ENCODE results near the gene DMPK.

DMPK gene

GRCh38 chr19:45785097-45785496 is 2.8 kb upstream of the DMPK start:
- no peak for DNase-seq

GRCh38 chr19:45784096-45784495 is 1.8 kb upstream of the DMPK start:
- DNase-seq: no peak

DNA sequence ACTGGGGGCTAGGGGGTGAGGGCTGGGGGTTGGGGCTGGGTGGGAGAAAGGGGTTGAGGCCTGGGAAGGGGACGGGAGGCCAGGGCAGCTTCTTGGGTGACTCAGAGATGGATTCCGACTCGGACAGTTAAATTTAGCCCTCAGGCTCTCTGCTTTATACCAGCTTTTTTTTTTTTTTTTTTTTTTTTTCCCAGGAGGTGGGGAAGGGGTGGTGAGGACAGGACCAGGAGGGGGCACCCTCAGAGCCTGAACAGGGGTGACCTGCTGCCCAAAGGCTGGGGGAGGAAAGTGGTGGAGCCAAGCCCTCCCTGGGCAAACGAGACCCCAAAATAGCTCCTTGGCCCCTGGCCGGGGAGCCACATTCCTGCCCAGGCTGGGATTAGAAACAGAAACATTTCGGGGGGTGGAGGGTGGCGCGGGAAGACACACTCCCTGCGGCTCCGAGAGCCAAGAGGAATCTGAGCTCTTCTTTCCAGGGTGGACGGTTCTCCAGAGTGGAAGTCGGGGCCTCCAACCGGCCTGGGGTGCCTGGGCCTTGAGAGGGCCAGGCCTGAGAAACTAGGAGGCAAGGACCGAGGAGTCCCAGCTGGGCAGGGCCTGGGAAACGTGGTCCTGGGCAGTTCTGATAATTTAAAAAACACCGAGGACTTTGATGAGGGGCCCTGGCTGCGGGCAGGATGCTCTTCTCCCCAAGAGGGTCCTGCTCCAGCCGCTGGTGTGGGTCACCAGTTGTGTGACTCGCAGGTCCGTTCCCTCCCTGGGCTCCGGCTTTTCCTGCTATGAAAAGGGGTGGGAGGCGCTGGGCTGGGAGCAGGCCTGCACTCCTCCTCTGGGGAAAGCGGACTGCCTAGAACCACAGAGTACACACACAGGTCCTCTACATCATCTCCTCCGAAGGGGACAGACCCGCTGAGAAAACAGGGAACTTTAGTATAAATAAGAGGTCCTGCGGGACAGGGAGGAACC is 813 bp upstream of the DMPK start:
- no peak for DNase-seq

GRCh38 chr19:45781214-45782161 is 802 bp downstream of the DMPK start:
- peak; percentile 57 for DNase-seq

GRCh38 chr19:45780448-45781213 is 1.7 kb downstream of the DMPK start:
- no peak for DNase-seq

GRCh38 chr19:45780146-45780447 is 2.2 kb downstream of the DMPK start:
- DNase-seq: no peak

DNA sequence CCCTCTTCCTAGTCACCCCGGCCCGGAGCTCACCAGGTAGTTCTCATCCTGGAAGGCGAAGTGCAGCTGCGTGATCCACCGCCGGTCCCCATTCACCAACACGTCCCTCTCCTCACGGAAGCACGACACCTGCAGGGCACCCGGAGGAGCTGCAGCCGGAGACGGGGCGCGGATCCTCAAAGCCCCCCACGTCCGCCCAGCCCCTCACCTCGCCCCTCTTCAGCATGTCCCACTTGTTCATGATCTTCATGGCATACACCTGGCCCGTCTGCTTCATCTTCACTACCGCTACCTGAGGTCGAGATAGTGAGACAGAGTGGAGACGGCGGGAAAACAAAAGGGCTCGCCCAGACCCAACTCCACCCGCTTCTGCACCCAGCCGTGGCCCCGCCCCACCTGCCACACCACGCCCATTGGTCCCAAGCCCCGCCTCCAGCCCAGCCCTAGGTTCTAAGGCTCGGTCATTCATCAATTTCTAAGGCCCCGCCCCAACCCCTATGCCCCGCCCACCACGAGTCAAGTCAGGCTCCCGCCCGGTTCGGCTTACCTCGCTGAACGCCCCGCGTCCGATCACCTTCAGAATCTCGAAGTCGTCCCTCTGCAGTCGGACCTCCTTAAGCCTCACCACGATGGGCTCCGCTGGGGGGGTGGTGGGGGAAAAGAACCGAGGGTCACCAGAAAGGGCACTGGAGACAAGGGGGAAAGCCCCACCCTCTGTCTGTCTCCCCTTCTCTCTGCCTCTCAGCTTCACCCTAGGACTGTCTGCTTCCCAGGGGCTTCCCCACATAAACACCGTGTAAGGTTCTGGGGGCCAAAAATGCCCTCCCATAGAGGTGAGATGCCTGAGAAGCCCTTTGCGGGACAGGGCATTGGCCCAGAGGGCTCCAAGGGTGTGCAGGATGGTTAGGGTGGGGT is 2.8 kb downstream of the DMPK start:
- no peak for DNase-seq

GRCh38 chr19:45778010-45778661 is 4.2 kb downstream of the DMPK start:
- DNase-seq: no peak

DNA sequence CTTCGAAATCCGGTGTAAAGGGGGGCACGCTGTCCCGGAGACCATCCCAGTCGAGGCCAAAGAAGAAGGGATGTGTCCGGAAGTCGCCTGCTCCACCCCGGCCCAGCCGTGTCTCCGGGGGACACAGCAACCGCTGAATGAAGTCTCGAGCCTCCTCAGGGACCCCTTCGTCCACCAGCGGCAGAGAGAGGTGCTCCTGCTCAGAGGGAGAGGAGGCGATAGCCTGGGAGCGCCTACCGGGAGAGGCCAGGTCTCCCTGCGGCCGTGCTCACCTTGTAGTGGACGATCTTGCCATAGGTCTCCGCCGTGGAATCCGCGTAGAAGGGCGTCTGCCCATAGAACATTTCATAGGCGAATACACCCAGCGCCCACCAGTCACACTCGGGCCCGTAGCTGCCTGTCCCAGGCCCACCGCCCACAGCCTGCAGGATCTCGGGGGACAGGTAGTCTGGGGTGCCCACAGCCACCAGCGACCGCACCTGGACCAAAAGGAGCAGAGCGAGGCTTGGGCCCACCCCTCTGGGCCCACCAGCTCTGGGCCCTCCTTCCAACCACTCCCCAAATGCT is 4.8 kb downstream of the DMPK start:
- DNase-seq: no peak

DNA sequence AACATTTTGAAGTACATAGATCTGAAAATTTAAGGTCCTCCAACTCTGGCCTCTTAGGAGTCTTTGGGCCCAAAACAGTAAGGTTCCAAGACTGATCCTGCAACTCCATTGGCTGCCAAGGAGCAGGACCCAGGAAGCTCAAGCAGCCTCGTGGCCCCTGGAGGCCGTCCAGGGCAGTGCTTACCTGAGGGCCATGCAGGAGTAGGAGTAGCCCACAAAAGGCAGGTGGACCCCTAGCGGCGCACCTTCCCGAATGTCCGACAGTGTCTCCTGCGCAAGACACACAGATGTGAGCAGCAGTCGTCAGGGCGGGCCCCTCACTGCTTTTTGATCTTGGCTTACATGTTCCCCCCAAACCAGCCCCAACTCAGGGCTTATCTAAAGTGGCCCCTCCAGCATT is 7.5 kb downstream of the DMPK start:
- DNase-seq: no peak

GRCh38 chr19:45773384-45773783 is 8.9 kb downstream of the DMPK start:
- peak; percentile 60 for DNase-seq

DNA sequence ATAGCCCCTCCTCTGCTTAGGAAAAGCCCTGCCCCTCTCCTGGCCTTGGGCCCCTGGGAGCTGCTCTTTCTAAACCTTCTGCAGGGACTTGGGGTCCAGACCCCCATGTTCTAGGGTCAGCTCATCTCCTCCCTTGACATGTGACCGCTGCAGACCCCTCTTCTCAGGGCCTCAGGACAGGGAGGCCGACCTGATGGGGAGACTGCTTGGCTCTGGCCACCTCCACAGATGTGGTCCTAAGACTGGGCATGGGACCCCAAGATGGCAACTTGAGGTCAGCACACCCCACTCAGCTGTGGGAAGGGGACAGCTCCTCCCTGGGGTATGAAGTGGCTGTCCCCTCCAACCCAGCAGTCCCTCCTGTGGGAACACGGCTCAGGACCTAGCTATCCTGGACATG is 9.4 kb downstream of the DMPK start:
- DNase-seq: no peak

GRCh38 chr19:45772130-45772840 is 10.0 kb downstream of the DMPK start:
- DNase-seq: no peak

DNA sequence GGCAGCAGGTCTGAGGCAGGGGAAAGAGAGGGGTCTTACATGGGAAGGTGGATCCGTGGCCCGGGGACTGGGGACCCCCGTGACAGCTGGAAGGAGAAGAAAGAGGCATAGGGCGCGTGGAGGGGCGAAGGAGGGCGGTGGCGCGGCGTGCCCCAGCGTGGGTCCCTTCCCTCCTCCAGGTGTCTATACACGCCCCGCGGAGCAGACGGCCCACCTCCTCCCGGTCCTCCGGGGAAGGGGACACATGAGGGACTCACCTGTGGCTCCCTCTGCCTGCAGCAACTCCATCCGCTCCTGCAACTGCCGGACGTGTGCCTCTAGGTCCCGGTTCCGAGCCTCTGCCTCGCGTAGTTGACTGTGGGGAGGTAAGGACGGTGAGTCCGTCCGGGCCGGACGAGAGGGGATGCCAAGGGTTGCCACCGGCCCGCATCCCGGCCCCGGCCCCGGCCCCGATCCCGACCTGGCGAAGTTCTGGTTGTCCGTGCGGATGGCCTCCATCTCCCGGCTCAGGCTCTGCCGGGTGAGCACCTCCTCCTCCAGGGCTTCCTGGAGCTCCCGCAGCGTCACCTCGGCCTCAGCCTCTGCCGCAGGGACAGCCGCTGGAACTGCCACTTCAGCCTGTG is 10.9 kb downstream of the DMPK start:
- no peak for DNase-seq

DNA sequence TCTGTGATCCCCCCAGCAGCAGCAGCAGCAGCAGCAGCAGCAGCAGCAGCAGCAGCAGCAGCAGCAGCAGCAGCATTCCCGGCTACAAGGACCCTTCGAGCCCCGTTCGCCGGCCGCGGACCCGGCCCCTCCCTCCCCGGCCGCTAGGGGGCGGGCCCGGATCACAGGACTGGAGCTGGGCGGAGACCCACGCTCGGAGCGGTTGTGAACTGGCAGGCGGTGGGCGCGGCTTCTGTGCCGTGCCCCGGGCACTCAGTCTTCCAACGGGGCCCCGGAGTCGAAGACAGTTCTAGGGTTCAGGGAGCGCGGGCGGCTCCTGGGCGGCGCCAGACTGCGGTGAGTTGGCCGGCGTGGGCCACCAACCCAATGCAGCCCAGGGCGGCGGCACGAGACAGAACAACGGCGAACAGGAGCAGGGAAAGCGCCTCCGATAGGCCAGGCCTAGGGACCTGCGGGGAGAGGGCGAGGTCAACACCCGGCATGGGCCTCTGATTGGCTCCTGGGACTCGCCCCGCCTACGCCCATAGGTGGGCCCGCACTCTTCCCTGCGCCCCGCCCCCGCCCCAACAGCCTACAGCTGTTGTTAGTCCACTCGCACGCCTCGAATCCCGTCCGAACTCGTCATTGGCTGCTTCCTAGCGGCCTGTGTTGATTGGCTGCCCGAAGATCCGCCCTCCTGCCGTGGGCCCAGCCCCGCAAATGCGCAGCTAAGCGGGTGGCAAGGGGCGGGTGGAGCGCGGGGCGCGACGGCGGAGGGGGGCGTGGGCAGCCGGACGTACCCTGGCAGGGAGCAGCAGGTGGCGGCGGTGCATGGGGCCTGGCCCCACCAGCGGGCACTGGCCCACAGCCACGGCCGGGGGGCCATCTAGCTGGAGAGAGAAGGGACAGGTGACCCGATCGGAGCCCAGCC is 11.8 kb downstream of the DMPK start:
- peak; percentile 99 for DNase-seq

DNA sequence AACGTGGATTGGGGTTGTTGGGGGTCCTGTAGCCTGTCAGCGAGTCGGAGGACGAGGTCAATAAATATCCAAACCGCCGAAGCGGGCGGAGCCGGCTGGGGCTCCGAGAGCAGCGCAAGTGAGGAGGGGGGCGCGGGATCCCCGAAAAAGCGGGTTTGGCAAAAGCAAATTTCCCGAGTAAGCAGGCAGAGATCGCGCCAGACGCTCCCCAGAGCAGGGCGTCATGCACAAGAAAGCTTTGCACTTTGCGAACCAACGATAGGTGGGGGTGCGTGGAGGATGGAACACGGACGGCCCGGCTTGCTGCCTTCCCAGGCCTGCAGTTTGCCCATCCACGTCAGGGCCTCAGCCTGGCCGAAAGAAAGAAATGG is 12.5 kb downstream of the DMPK start:
- peak; percentile 56 for DNase-seq

GRCh38 chr19:45768984-45769782 is 13.1 kb downstream of the DMPK start, which contains the start of gene SIX5:
Gene SIX5 (minus strand): TSS chr19:45769252. CDS start chr19:45768844, 408 bp downstream.
- DNase-seq: peak; percentile 92

- DNase-seq: no peak
Measured at GRCh38 chr19:45768655-45768983, 13.7 kb downstream of the DMPK start.
